PC-3 (cell line): ENCODE results near the gene SIGLEC14. TPM values are rescaled to one million over a fixed set of nuclear protein-coding genes. Genes with fewer than 3 reads are reported as not detected.

Experiments used
- ATAC-seq: fragments of 200-7000 bp; cut with Tn5 transposase; 2 replicates; pipeline ENCODE4 v1.9.1; 2020; ENCODE audit warnings: mild to moderate bottlenecking, moderate library complexity
- BruUV-seq: library from RNA; stranded (reverse); fragments of 400-500 nt; replicated peaks from 2 replicates; lab custom pipeline; 2021; lab: Mats Ljungman, UMichigan
- CTCF ChIA-PET: fragments of 300-600 bp; sonication (Branson Sonifier 250); formaldehyde crosslinking; loops from one replicate; lab custom pipeline; 2022; ENCODE audit warnings: antibody characterized with exemption; lab: Charles Lee
- POLR2A ChIA-PET: fragments of 300-600 bp; sonication (Branson Sonifier 250); formaldehyde crosslinking; loops from one replicate; lab custom pipeline; 2022; ENCODE audit warnings: antibody characterized with exemption; ENCODE audit not compliant: unreplicated experiment; lab: Charles Lee
- DNase-seq: peaks from one replicate; pipeline ENCODE4 v3.0.0-alpha.2; 2015
- H2AFZ ChIP-seq: fragments of 300-600 bp; sonication (generic); 2 replicates; pipeline ENCODE4 v1.6.0; 2016; ENCODE audit warnings: antibody characterized with exemption, low read length
- H3F3A ChIP-seq: fragments of 300-600 bp; sonication (generic); one replicate; pipeline ENCODE4 v1.6.0; 2017; ENCODE audit warnings: antibody characterized with exemption, low read length, control low read depth, mild to moderate bottlenecking; ENCODE audit not compliant: unreplicated experiment
- H3K27ac ChIP-seq: fragments of 300-600 bp; sonication (generic); 2 replicates; pipeline ENCODE4 v1.5.1; 2016; ENCODE audit warnings: mild to moderate bottlenecking, low read length
- H3K27me3 ChIP-seq: fragments of 300-600 bp; sonication (generic); 2 replicates; pipeline ENCODE4 v1.6.1; 2016; ENCODE audit warnings: low read length, mixed read lengths
- H3K36me3 ChIP-seq: fragments of 300-600 bp; sonication (generic); 2 replicates; pipeline ENCODE4 v1.6.1; 2016; ENCODE audit warnings: low read depth, mixed run types, low read length, mixed read lengths
- H3K4me1 ChIP-seq: fragments of 300-600 bp; sonication (generic); 2 replicates; pipeline ENCODE4 v1.5.1; 2016; ENCODE audit warnings: low read length; ENCODE audit not compliant: insufficient read depth
- H3K4me2 ChIP-seq: fragments of 300-600 bp; sonication (generic); 2 replicates; pipeline ENCODE4 v1.6.0; 2016; ENCODE audit warnings: low read length
- H3K4me3 ChIP-seq: fragments of 300-600 bp; sonication (generic); 2 replicates; pipeline ENCODE4 v1.5.1; 2016; ENCODE audit warnings: mild to moderate bottlenecking, low read length, mixed read lengths
- H3K79me2 ChIP-seq: fragments of 300-600 bp; sonication (generic); 2 replicates; pipeline ENCODE4 v1.6.1; 2017; ENCODE audit warnings: low read length, mixed read lengths
- H3K9ac ChIP-seq: fragments of 300-600 bp; sonication (generic); 2 replicates; pipeline ENCODE4 v1.6.0; 2016; ENCODE audit warnings: mild to moderate bottlenecking, low read length
- H3K9me2 ChIP-seq: fragments of 300-600 bp; sonication (generic); replicated peaks from 2 replicates; pipeline ENCODE4 v1.6.1; 2016; ENCODE audit warnings: mixed run types, low read length, mixed read lengths
- H3K9me3 ChIP-seq: fragments of 300-600 bp; sonication (generic); 2 replicates; pipeline ENCODE4 v1.6.1; 2016; ENCODE audit warnings: low read length, mixed read lengths
- H4K20me1 ChIP-seq: fragments of 300-600 bp; sonication (generic); 2 replicates; pipeline ENCODE4 v1.6.1; 2016; ENCODE audit warnings: low read length, mixed read lengths
- CTCF ChIP-seq: fragments of 300-600 bp; sonication (generic); conservative IDR thresholded peaks from 2 replicates; pipeline ENCODE4 v1.5.1; 2017; ENCODE audit warnings: antibody characterized with exemption, low read depth, mild to moderate bottlenecking, low read length
- EZH2 ChIP-seq: fragments of 300-600 bp; sonication (generic); IDR thresholded peaks from one replicate; pipeline ENCODE4 v1.6.1; 2017; ENCODE audit warnings: antibody characterized with exemption, mild to moderate bottlenecking, low read length; ENCODE audit not compliant: unreplicated experiment
- EZH2phosphoT487 ChIP-seq: fragments of 300-600 bp; sonication (generic); IDR thresholded peaks from 2 replicates; pipeline ENCODE4 v1.6.1; 2018; ENCODE audit warnings: mild to moderate bottlenecking, antibody characterized with exemption, low read length, borderline replicate concordance
- intact Hi-C: fragments of 100-400 bp; cut with micrococcal nuclease; formaldehyde crosslinking; loops from 2 replicates; pipeline ENCODE4 v1.9.0; 2023
- total RNA-seq: library from RNA; depleted of rRNA; stranded (reverse); fragments of >200 nt; gene quantifications from 2 replicates; pipeline ENCODE4 v1.2.3, GENCODE V29; 2014

SIGLEC14 gene
- total RNA-seq, 1 experiment from 2014 or later = not detected

GRCh38 chr19:51692468-51692867 lies 45.8 kb upstream of the SIGLEC14 start:
- Histone ChIP-seq H3K79me2 (peaks cover 83% of the 10 kb centered on the region), H3K9ac (no peak overlapping the region), H3K4me1 (peaks cover 23% of the 10 kb centered on the region), H4K20me1 (peaks cover 27% of the 10 kb centered on the region), H3K27me3 (no peaks in the 10 kb centered on the region), H3K9me2 (no peaks in the 10 kb centered on the region), H3K9me3 (no peaks in the 10 kb centered on the region), H3F3A (no peaks in the 10 kb centered on the region), H3K27ac (no peak overlapping the region), H3K36me3 (peaks cover 44% of the 10 kb centered on the region), H2AFZ (no peak overlapping the region), H3K4me3 (peak overlapping the region; percentile 29; the same call in 1 of the 2 replicates), H3K4me2 (peak overlapping the region; percentile 91; the same call in 1 of the 2 replicates)
- ATAC-seq (no peak), DNase-seq (no peak)
- no TSS peak for BruUV-seq
- TF ChIP-seq CTCF (no peak), EZH2 (no peak), EZH2phosphoT487 (no peak)
- ChIA-PET POLR2A (no interaction called here), CTCF (no interaction called here)
- intact Hi-C loops = no loop called here

- Histone ChIP-seq H3K27me3 (no peaks in the 10 kb centered on the region), H3K4me2 (peak overlapping the region; percentile 91), H3K9me2 (no peaks in the 10 kb centered on the region), H3F3A (no peaks in the 10 kb centered on the region), H3K4me3 (peak overlapping the region; percentile 76), H3K36me3 (peaks cover 38% of the 10 kb centered on the region), H3K9ac (no peak overlapping the region), H3K79me2 (peaks cover 90% of the 10 kb centered on the region), H2AFZ (no peak overlapping the region), H3K4me1 (peaks cover 30% of the 10 kb centered on the region), H3K9me3 (no peaks in the 10 kb centered on the region), H4K20me1 (peaks cover 27% of the 10 kb centered on the region), H3K27ac (no peak overlapping the region)
- DNase-seq (no peak), ATAC-seq (no peak)
- TF ChIP-seq CTCF (no peak), EZH2 (no peak), EZH2phosphoT487 (no peak)
- BruUV-seq = no TSS peak
- intact Hi-C loops = no loop called here
- POLR2A ChIA-PET = no interaction called here
- CTCF ChIA-PET = no interaction called here
These were observed 45.2 kb upstream of the SIGLEC14 start for GRCh38 chr19:51691584-51692428.
